Ovary (tissue), 9 donors: ENCODE results near the gene H2BK1. TPM values are rescaled to one million over a fixed set of nuclear protein-coding genes. Genes with fewer than 3 reads are reported as not detected.

Experiments
- DNase-seq, 5 donors: peaks; one replicate each; pipeline ENCODE4 v3.0.0-alpha.2; 2019 to 2020
- H3K27ac ChIP-seq, 2 donors: fragments of 200-600 bp; one replicate each; pipeline versions ENCODE4 v1.5.1 to v1.8.0; 2019 to 2022
- H3K27me3 ChIP-seq: fragments of 200-600 bp; one replicate; pipeline ENCODE4 v1.8.0; 2022
- H3K36me3 ChIP-seq: fragments of 200-600 bp; sonication (generic); one replicate; pipeline ENCODE4 v1.5.1; 2019
- H3K4me1 ChIP-seq: one replicate; pipeline ENCODE4 v1.8.1; 2013; ENCODE audit warnings: mild to moderate bottlenecking, moderate library complexity; ENCODE audit not compliant: insufficient read depth
- H3K4me3 ChIP-seq: fragments of 200-600 bp; sonication (generic); one replicate; pipeline ENCODE4 v1.5.1; 2017
- H3K9me3 ChIP-seq, 2 donors: fragments of 200-600 bp in 1 of 2; sonication (generic) in 1 of 2; one replicate each; pipeline versions ENCODE4 v1.5.1 to v1.8.1; 2013 to 2019; ENCODE audit warnings: mild to moderate bottlenecking in 1 of 2, moderate library complexity in 1 of 2
- CTCF ChIP-seq, 3 donors: fragments of 450-650 bp in 2 of 3; fragments of 200-600 bp in 1 of 3; IDR thresholded peaks; one replicate each; pipeline versions ENCODE4 v1.5.1 to v1.8.0; 2016 to 2022; ENCODE audit warnings: antibody characterized with exemption in 3 of 3, mild to moderate bottlenecking in 1 of 3
- EP300 ChIP-seq: sonication (generic); formaldehyde crosslinking; IDR thresholded peaks from one replicate; pipeline ENCODE4 v1.6.1; 2017; ENCODE audit warnings: antibody characterized with exemption
- POLR2A ChIP-seq: fragments of 450-650 bp; IDR thresholded peaks from one replicate; pipeline ENCODE4 v1.6.1; 2017; ENCODE audit warnings: antibody characterized with exemption, mild to moderate bottlenecking, moderate library complexity
- WGBS, 3 donors: extraction: QIAGEN DNeasy Blood & Tissue Kit in 1 of 3; methylation state at CpG; one replicate each; pipeline versions ENCODE4 v1.1.5 to v1.1.7; 2013 to 2017; 5-methylcytosine and 5-hydroxymethylcytosine counted together
- intact Hi-C, 4 donors: fragments of 100-400 bp; cut with DNase I; formaldehyde crosslinking; loops; one replicate each; pipeline versions ENCODE4 v1.11.0 to v1.15.1; 2022 to 2023
- polyA plus RNA-seq, 2 donors: library from polyadenylated mRNA; stranded (reverse); fragments of 200-250 nt in 1 of 2; fragments of 350-450 nt in 1 of 2; fragmentation: Illumina TruSeq in 1 of 2; extraction: RNeasy Lipid Tissue Mini Kit (QIAGEN cat#74804) in 1 of 2; gene quantifications; one replicate each; pipeline ENCODE4 v1.2.3, GENCODE V29; 2013 to 2014
- total RNA-seq, 7 donors: library from RNA; depleted of rRNA in 2 of 7; stranded (reverse); fragments of >200 nt in 2 of 7; fragmentation: NEBNext Ultra II Directional in 3 of 7; extraction: Animal tissue kit (Norgen Biotek cat#: 25700) in 3 of 7; gene quantifications; one replicate each; pipeline versions ENCODE4 v1.1.0 to v1.2.4, GENCODE V29; 2016 to 2023
- donor health status: DM: no; HTN: no; CAD: no; lungs with moderate emphysema.
- donor health status: DM: no; HTN: no; CAD: no.
- donor health status: Bipolar disorder and iron deficiency.
- donor health status: DM: yes; HTN: yes; CAD: no.
- donor health status: DM: no; HTN: no; CAD: no.
- donor health status: DM: yes; HTN: yes; CAD: no.

The H2BK1 gene
- total and polyA plus RNA-seq, 9 donors = 0.36 to 1.3 (median 1.0) TPM; not detected in 5

- 72 to 79% (median 75%) methylated on average over 12 of the region's 12 CpGs for WGBS, 3 donors
- TF ChIP-seq EP300 (no peak), POLR2A (no peak), CTCF (IDR thresholded peaks at IDR 0.05) (no peak)
- H3K9me3 ChIP-seq = no peaks in the 10 kb centered on the region
- no peak for DNase-seq
- H3K27ac ChIP-seq = no peak overlapping the region
- no peak overlapping the region for H3K4me3 ChIP-seq
- intact Hi-C loops = no loop called here
- H3K27me3 ChIP-seq = no peaks in the 10 kb centered on the region
- H3K36me3 ChIP-seq = no peaks in the 10 kb centered on the region
- no peaks in the 10 kb centered on the region for H3K4me1 ChIP-seq
Measured at GRCh38 chr7:151191544-151191943, 18.7 kb downstream of the H2BK1 start.

GRCh38 chr7:151189038-151189437, 21.2 kb downstream of the H2BK1 start:
- no peak for TF ChIP-seq CTCF (IDR thresholded peaks at IDR 0.05)
- no peaks in the 10 kb centered on the region for H3K36me3 ChIP-seq
- no peaks in the 10 kb centered on the region for H3K4me1 ChIP-seq
- H3K4me3 ChIP-seq = no peak overlapping the region
- H3K27me3 ChIP-seq = no peaks in the 10 kb centered on the region
- no peak overlapping the region for H3K27ac ChIP-seq
- no peaks in the 10 kb centered on the region for H3K9me3 ChIP-seq
- no peak for DNase-seq
- intact Hi-C loops = no loop called here
- 66 to 76% (median 67%) methylated on average over 4 of the region's 4 CpGs for WGBS, 3 donors

GRCh38 chr7:151188252-151188542, 22.1 kb downstream of the H2BK1 start:
- no peak for TF ChIP-seq POLR2A
- TF ChIP-seq EP300 = no peak
- TF ChIP-seq CTCF (IDR thresholded peaks at IDR 0.05) = no peak
- no peaks in the 10 kb centered on the region for H3K27me3 ChIP-seq
- DNase-seq = no peak
- no peaks in the 10 kb centered on the region for H3K9me3 ChIP-seq
- H3K27ac ChIP-seq = no peak overlapping the region
- intact Hi-C loops = no loop called here
- H3K36me3 ChIP-seq = no peaks in the 10 kb centered on the region
- H3K4me3 ChIP-seq = no peak overlapping the region
- no peaks in the 10 kb centered on the region for H3K4me1 ChIP-seq
- WGBS, 3 donors = 47 to 64% (median 54%) methylated on average over 5 of the region's 5 CpGs

- WGBS, 3 donors = 69 to 73% (median 70%) methylated on average over 22 of the region's 22 CpGs
- no peaks in the 10 kb centered on the region for H3K4me1 ChIP-seq
- H3K9me3 ChIP-seq = no peaks in the 10 kb centered on the region
- no peak overlapping the region for H3K27ac ChIP-seq
- H3K36me3 ChIP-seq = no peaks in the 10 kb centered on the region
- H3K4me3 ChIP-seq = no peak overlapping the region
- intact Hi-C loops = no loop called here
- no peaks in the 10 kb centered on the region for H3K27me3 ChIP-seq
- TF ChIP-seq CTCF (IDR thresholded peaks at IDR 0.05) = no peak
- no peak for TF ChIP-seq EP300
- TF ChIP-seq POLR2A = no peak
- no peak for DNase-seq
Measured at GRCh38 chr7:151187409-151188251, 22.7 kb downstream of the H2BK1 start.
